K562 (cell line): Measurements from ENCODE around the gene CTSL. TPM values are rescaled to one million over a fixed set of nuclear protein-coding genes. Genes with fewer than 3 reads are reported as not detected.

ENCODE experiments used
- ATAC-seq: fragments of 200-7000 bp; cut with Tn5 transposase; 3 replicates; pipeline ENCODE4 v1.9.1; 2020; ENCODE audit warnings: moderate library complexity
- BruUV-seq: library from RNA; stranded (reverse); fragments of 400-500 nt; replicated peaks from 2 replicates; lab custom pipeline; 2021; lab: Mats Ljungman, UMichigan
- CTCF ChIA-PET: fragments of 300-600 bp; formaldehyde crosslinking; extraction: SDS; loops from one replicate; lab custom pipeline; 2021; ENCODE audit warnings: low intra/inter-chr PET ratio; lab: Yijun Ruan, JAX
- POLR2A ChIA-PET: fragments of 300-600, 350-650 bp; sonication (Branson Sonifier 250); formaldehyde crosslinking; extraction: SDS; loops from one replicate; lab custom pipeline; 2021; ENCODE audit warnings: antibody characterized with exemption, inconsistent platforms; lab: Yijun Ruan, JAX
- DNase-seq, 4 experiments: peaks; one replicate each; pipeline versions ENCODE4 v3.0.0 to v3.0.0-alpha.2; 2011 to 2018; ENCODE audit warnings: low spot score in 3 of 4, mixed read lengths in 3 of 4; ENCODE audit errors: extremely low read depth in 1 of 4
- FAIRE-seq: peaks from 2 replicates; lab custom pipeline; 2011; peaks lifted over from hg19 to GRCh38; lab: Jason Lieb, UNC
- H2AFZ ChIP-seq: 2 replicates; pipeline ENCODE4 v1.6.0; 2011; ENCODE audit warnings: low read depth, low read length, control low read depth, inconsistent platforms
- H3K27ac ChIP-seq: fragments of 200-600 bp; 3 replicates; pipeline ENCODE4 v1.8.0; 2011; ENCODE audit warnings: low read depth, mild to moderate bottlenecking, control low read depth, inconsistent platforms, low read length, moderate library complexity, mixed read lengths; ENCODE audit errors: extremely low read depth
- H3K27me3 ChIP-seq, 2 experiments: fragments of 300-600 bp in 1 of 2; 2 replicates in 1 of 2; 3 replicates in 1 of 2; pipeline versions ENCODE4 v1.6.0 to v1.8.0; 2011; ENCODE audit warnings: inconsistent platforms in 2 of 2, low read length in 2 of 2, mild to moderate bottlenecking in 1 of 2, mixed read lengths in 1 of 2, moderate library complexity in 1 of 2; ENCODE audit not compliant: control insufficient read depth in 2 of 2, insufficient read depth in 2 of 2
- H3K36me3 ChIP-seq: fragments of 300-600 bp; 3 replicates; pipeline ENCODE4 v1.8.0; 2011; ENCODE audit warnings: mild to moderate bottlenecking, low read length, inconsistent platforms; ENCODE audit not compliant: control insufficient read depth, insufficient read depth
- H3K4me1 ChIP-seq, 2 experiments: fragments of 200-600 bp in 1 of 2; replicated peaks in 1 of 2; 2 replicates in 1 of 2; 3 replicates in 1 of 2; pipeline versions ENCODE4 v1.5.1 to v1.8.0; 2011; ENCODE audit warnings: inconsistent platforms in 2 of 2, low read length in 2 of 2, mild to moderate bottlenecking in 1 of 2, mixed read lengths in 1 of 2, moderate library complexity in 1 of 2; ENCODE audit not compliant: control insufficient read depth in 2 of 2, insufficient read depth in 2 of 2
- H3K4me2 ChIP-seq: 2 replicates; pipeline ENCODE4 v1.6.1; 2011; ENCODE audit warnings: low read length, control low read depth, inconsistent platforms, mixed read lengths; ENCODE audit not compliant: insufficient read depth
- H3K4me3 ChIP-seq: fragments of 200-600 bp; sonication (generic), shearing (Covaris generic); 2 replicates; pipeline ENCODE4 v1.5.1; 2016; ENCODE audit warnings: control low read depth, inconsistent platforms
- H3K79me2 ChIP-seq: fragments of 200-600 bp; 3 replicates; pipeline ENCODE4 v1.8.0; 2011; ENCODE audit warnings: low read length, inconsistent platforms; ENCODE audit not compliant: control insufficient read depth, insufficient read depth
- H3K9ac ChIP-seq, 2 experiments: 2 replicates each; pipeline versions ENCODE4 v1.6.0 to v1.6.1; 2011; ENCODE audit warnings: low read depth in 2 of 2, low read length in 2 of 2, control low read depth in 1 of 2, inconsistent platforms in 1 of 2, mild to moderate bottlenecking in 1 of 2, mixed read lengths in 1 of 2; ENCODE audit not compliant: insufficient read depth in 1 of 2
- H3K9me1 ChIP-seq: one replicate; pipeline ENCODE4 v1.6.0; 2011; ENCODE audit warnings: inconsistent platforms, mild to moderate bottlenecking, low read length, moderate library complexity; ENCODE audit not compliant: control insufficient read depth, insufficient read depth
- H3K9me3 ChIP-seq: replicated peaks from 2 replicates; pipeline ENCODE4 v1.5.1; 2011; ENCODE audit warnings: low read depth, low read length, inconsistent platforms; ENCODE audit not compliant: control insufficient read depth, insufficient read depth
- H4K20me1 ChIP-seq: replicated peaks from 2 replicates; pipeline ENCODE4 v1.6.1; 2011; ENCODE audit warnings: low read length, inconsistent platforms, mixed read lengths; ENCODE audit not compliant: control insufficient read depth, insufficient read depth
- BDP1 ChIP-seq: IDR thresholded peaks from 3 replicates; pipeline ENCODE4 v1.6.1; 2011; ENCODE audit not compliant: insufficient read length, insufficient read depth
- CHCHD3 ChIP-seq: fragments of 250-450 bp; sonication (Bioruptor Pico); IDR thresholded peaks from 2 replicates; pipeline ENCODE4 v2.1.2; 2022; ENCODE audit warnings: mild to moderate bottlenecking
- KLF16 ChIP-seq: IDR thresholded peaks from 2 replicates; pipeline ENCODE4 v1.6.1; 2016; ENCODE audit warnings: antibody characterized with exemption
- MXD1 ChIP-seq: fragments of 250-450 bp; sonication (Bioruptor Pico); IDR thresholded peaks from 2 replicates; pipeline ENCODE4 v1.8.0; 2021; ENCODE audit warnings: borderline replicate concordance, mild to moderate bottlenecking, moderate library complexity; ENCODE audit not compliant: poor library complexity, severe bottlenecking
- NCOA4 ChIP-seq: fragments of 450-650 bp; IDR thresholded peaks from 2 replicates; pipeline ENCODE4 v1.6.1; 2018; ENCODE audit warnings: mild to moderate bottlenecking; ENCODE audit not compliant: partially characterized antibody
- RCOR1 ChIP-seq, 2 experiments: IDR thresholded peaks; 2 replicates each; pipeline ENCODE4 v1.6.1; 2012; ENCODE audit warnings: low read depth in 2 of 2, low read length in 2 of 2, borderline replicate concordance in 1 of 2, improper control_type of control experiment in 1 of 2
- SP2 ChIP-seq: IDR thresholded peaks from 2 replicates; pipeline ENCODE4 v1.6.1; 2011; ENCODE audit warnings: mild to moderate bottlenecking, low read depth, low read length, moderate library complexity; ENCODE audit not compliant: poor library complexity, severe bottlenecking; ENCODE audit errors: extremely low read depth
- TBL1XR1 ChIP-seq, 2 experiments: IDR thresholded peaks; 2 replicates each; pipeline ENCODE4 v1.6.1; 2012; ENCODE audit warnings: improper control_type of control experiment in 2 of 2, low read length in 2 of 2, mild to moderate bottlenecking in 1 of 2
- TCF3 ChIP-seq: sonication (generic); formaldehyde crosslinking; IDR thresholded peaks from 2 replicates; pipeline ENCODE4 v1.4.0; 2020; ENCODE audit warnings: mild to moderate bottlenecking, missing genetic modification reagents
- TRIM25 ChIP-seq: fragments of 450-650 bp; IDR thresholded peaks from 2 replicates; pipeline ENCODE4 v1.7.0; 2016; ENCODE audit warnings: borderline replicate concordance
- ZBTB8A ChIP-seq: fragments of 450-650 bp; IDR thresholded peaks from 2 replicates; pipeline ENCODE4 v1.6.1; 2018; ENCODE audit warnings: mild to moderate bottlenecking, moderate library complexity; ENCODE audit not compliant: partially characterized antibody
- WGBS: fragments of 100-300 bp; shearing (Covaris generic); methylation state at CpG from one replicate; pipeline ENCODE4 v1.1.6; 2016; ENCODE audit warnings: low coverage, mixed read lengths; ENCODE audit not compliant: insufficient coverage; ENCODE audit errors: missing lambda C conversion rate; 5-methylcytosine and 5-hydroxymethylcytosine counted together
- in situ Hi-C: fragments of 300-500 bp; cut with MboI; formaldehyde crosslinking; loops from 4 replicates; pipeline ENCODE4 v1.15.0; 2018; ENCODE audit warnings: inconsistent platforms, mixed read lengths
- intact Hi-C: fragments of 100-400 bp; cut with micrococcal nuclease; formaldehyde crosslinking; loops from 2 replicates; pipeline ENCODE4 v1.14.2; 2022
- polyA plus RNA-seq, 8 experiments: library from polyadenylated mRNA; depleted of rRNA in 4 of 8; stranded (reverse) in 5 of 8; unstranded in 3 of 8; fragments of >200 nt; fragmentation: Nextera tagmentation in 2 of 8; fragmentation: Illumina TruSeq in 1 of 8; extraction: Ambion mirVana in 2 of 8; extraction: Trizol in 1 of 8; gene quantifications; 2 replicates each; pipeline versions ENCODE4 v1.2.1 to v1.2.3, GENCODE V29; 2011 to 2014; ENCODE audit warnings: inconsistent platforms in 1 of 8, missing spikeins in 1 of 8
- total RNA-seq, 7 experiments: library from RNA; depleted of rRNA in 6 of 7; stranded (reverse); fragments of >200 nt in 6 of 7; fragmentation: Illumina TruSeq in 2 of 7; extraction: Trizol in 2 of 7; gene quantifications; 2 replicates each; pipeline versions ENCODE4 v1.2.1 to v1.2.3, GENCODE V29; 2011 to 2021; ENCODE audit warnings: low replicate concordance in 1 of 7

CTSL gene
- total and polyA plus RNA-seq, 9 of the 15 experiments (the other 6 are each of a cell fraction or from before 2014, with no cell fraction given): 55.9 to 165 (median 93.7) TPM

DNA sequence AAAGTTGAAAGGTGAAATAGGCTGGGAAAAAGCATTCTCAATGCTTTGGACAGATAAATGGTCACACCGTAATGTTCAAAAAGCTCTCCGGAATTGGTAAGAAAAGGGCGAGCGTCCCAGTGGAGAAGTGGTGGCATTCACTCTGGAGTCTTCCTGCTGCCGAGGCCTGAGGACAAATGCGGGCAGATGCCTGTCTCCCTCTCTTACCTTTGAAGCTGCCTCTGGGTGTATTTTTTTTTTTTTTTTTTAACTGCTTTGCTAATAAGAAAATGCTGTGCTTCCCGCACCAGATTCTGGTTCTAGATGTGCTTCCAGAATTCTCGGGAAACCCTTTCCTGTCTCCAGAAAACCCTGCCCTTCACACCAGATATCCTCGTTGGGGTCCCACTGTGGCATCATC is 24.4 kb upstream of the CTSL start:
- intact Hi-C loops: no loop called here
- H3K27ac ChIP-seq: no peak overlapping the region
- in situ Hi-C loops: no loop called here
- FAIRE-seq (no peak), DNase-seq (no peak), ATAC-seq (no peak)
- no peaks in the 10 kb centered on the region for H3K27me3 ChIP-seq
- H3K9ac ChIP-seq: no peak overlapping the region
- POLR2A ChIA-PET: interaction anchor here (2.5 kb wide), 1 partner anchor 9 kb away, joined by 7 read pairs; no protein-coding TSS in a partner anchor
- H3K36me3 ChIP-seq: peaks cover 47% of the 10 kb centered on the region; the same call in 2 of the 3 replicates
- 92% methylated on average over 7 of the region's 9 CpGs for WGBS
- no peak overlapping the region for H3K4me3 ChIP-seq
- no TSS peak for BruUV-seq
- H3K4me1 ChIP-seq: peaks cover 3 to 6% of the 10 kb centered on the region in 2 experiments; a peak in 3 of 5 replicates
- no peaks in the 10 kb centered on the region for H4K20me1 ChIP-seq
- CTCF ChIA-PET: no interaction called here
- no peaks in the 10 kb centered on the region for H3K9me3 ChIP-seq
- H3K9me1 ChIP-seq: no peaks in the 10 kb centered on the region
- no peak for TF ChIP-seq KLF16
- no peak for TF ChIP-seq MXD1 (CRISPR knock-in tag)
- no peak for TF ChIP-seq SP2
- TF ChIP-seq RCOR1 (IDR thresholded peaks at IDR 0.05; ENCODE audit: borderline replicate concordance in 1 of 2, low read depth in 2 of 2, low read length in 2 of 2): no peak
- no peak for TF ChIP-seq TRIM25
- TF ChIP-seq ZBTB8A: no peak
- TF ChIP-seq NCOA4: no peak
- TF ChIP-seq CHCHD3: no peak
- TF ChIP-seq TBL1XR1 (IDR thresholded peaks at IDR 0.05; ENCODE audit: low read length in 2 of 2): no peak
- TF ChIP-seq TCF3 (CRISPR knock-in tag): no peak
- TF ChIP-seq BDP1: no peak
- H3K79me2 ChIP-seq: no peaks in the 10 kb centered on the region
- H2AFZ ChIP-seq: no peak overlapping the region
- no peak overlapping the region for H3K4me2 ChIP-seq
